Measurements from ENCODE around the gene EBF3.

The EBF3 gene

DNA sequence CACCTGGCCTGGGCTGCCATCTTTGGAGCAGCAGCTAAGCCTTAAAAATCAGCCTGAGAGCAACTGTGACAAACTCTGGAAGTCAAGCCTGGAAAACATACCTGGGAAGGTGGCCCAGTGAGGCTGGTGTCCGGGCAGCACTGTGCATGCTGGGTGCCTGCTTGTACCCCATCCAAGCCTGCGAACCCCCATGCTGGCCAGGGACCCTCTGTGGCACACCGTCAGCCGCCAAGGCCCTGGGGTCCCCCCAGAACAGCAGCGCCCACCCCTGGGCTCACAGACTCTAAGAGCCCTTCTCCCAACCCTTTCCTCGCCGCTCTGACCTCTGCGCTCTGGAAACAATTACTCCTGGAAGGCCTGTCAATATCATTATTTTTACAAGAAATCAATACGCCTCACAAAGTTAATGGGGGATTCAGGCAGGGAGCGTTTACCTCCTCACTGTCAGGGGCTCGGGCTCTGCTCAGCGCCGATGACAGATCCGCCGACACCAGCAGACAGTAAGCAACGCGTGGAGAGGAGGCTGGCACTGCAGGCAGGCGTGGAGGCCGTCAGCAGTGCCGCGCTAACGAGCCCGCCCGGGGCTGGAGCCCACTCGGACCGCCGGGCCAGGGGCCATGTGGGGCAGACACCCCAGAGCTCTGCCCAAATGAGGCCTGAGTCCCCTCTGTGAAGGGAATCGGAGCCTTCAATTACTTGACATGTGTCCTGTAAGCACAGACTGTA is 54.4 kb downstream of the EBF3 start:
- no peak for DNase-seq (ENCODE audit: low read depth)

DNA sequence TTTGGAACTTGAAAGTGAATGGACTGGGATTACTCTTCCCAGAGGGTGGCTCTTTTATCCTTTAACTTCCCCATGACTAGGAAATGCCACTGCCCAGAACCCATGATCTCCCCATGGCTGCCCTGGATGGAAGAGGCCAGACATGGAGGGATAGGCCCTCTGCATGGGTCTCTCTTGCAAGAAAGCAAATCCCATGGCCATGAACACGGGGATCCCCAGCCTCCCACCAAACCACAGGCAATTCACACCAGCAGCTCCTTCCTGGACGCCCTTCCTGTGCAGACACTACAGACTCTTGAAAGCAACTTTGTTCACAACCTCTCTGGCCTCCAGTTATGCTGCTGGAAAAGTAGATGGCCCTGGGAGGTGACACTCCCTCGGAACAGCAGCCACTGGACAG is 55.0 kb downstream of the EBF3 start:
- no peak for DNase-seq (ENCODE audit: low read depth)

- no peak for DNase-seq (ENCODE audit: low read depth)
Observed at GRCh38 chr10:129908406-129908805, 55.7 kb downstream of the EBF3 start.

DNA sequence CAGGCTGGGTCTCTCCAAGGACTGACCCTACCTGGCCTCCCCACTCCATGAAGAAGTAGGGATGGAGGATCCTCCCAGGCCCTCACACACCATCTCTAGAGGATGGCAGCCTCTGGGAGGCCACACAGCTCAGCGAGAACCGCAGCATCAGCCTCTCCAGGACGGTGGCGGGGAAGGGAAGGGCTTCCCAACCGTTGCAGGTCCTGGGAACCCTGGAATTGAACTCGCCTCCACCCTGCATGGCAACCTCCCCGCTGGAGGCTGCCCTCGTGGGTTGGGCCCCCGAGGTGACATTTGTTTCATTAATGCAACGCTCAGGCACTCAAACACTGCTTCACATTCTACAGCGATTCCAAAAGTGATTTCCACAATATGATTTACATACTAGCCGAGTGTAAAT is 58.5 kb downstream of the EBF3 start:
- DNase-seq (ENCODE audit: low read depth), result no peak

- no peak for DNase-seq (ENCODE audit: low read depth)
Observed at GRCh38 chr10:129904323-129904722, 59.8 kb downstream of the EBF3 start.

- no peak for DNase-seq (ENCODE audit: low read depth)
Observed at GRCh38 chr10:129901389-129902006, 62.6 kb downstream of the EBF3 start.

DNA sequence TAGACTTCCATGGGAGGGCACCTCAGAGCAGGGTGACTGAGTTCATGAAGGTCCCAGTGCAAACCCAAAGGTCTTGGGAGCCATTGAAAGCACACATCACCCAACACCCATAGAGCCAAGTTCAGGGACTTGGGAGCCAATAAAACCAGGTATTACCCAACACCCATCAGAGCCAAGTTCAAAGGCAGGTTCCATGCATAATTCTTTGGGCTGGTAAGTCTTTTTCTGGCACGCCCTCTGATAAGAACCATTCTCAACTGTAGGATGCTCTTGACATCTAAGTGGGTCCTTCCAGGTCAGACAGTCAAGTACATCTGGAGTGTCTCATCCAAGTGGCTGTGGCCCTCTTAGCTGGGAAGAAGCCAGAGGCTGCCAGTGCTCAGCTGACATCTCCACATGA is 63.2 kb downstream of the EBF3 start:
- no peak for DNase-seq (ENCODE audit: low read depth)

DNA sequence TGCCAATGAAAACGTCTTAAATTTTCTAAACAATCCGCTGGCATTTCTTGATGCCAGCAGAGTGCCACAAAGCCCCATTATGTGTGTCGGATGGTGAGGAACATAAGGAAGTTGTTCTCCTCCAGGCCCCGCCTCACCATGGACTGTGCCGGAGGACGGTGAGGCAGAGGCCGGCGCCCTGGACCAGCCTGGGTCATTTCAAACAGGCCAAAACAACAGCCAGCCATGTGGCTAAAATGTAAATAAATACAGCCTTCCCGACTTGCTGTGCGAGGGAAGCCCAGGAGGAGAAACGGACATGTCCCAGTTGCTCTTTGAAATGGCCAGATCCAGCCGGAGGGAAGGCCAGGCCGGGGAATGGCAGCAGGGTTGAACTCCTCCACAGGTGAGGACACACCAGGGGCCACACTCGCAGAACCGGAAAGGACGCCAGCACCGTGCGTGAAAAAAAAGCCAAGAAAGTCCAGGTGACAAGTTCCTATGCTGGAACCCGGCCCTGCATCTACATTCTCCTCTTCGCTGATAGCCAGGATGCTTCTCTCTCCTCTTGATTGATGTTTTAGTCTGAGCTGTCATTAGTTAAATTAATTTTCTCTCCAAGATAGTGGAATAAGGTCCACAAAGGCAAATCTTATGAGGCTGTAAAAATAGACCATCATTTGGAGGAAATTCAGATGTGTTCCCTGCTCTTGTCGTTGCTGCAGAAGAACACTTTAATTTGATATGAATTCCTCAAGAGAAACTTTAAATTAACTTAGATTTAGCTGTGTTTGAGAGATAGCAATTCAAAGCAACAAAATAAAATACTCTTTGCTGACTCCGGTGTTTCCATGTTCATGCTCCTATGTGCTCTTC is 64.6 kb downstream of the EBF3 start:
- no peak for DNase-seq (ENCODE audit: low read depth)

- DNase-seq (ENCODE audit: low read depth), result no peak
Observed at GRCh38 chr10:129898706-129899268, 65.3 kb downstream of the EBF3 start.

- no peak for DNase-seq (ENCODE audit: low read depth)
Observed at GRCh38 chr10:129897871-129898626, 66.0 kb downstream of the EBF3 start.

GRCh38 chr10:129896860-129897200 is 67.2 kb downstream of the EBF3 start:
- no peak for DNase-seq (ENCODE audit: low read depth)

- DNase-seq (ENCODE audit: low read depth), result no peak
Observed at GRCh38 chr10:129896136-129896859, 67.8 kb downstream of the EBF3 start.

DNA sequence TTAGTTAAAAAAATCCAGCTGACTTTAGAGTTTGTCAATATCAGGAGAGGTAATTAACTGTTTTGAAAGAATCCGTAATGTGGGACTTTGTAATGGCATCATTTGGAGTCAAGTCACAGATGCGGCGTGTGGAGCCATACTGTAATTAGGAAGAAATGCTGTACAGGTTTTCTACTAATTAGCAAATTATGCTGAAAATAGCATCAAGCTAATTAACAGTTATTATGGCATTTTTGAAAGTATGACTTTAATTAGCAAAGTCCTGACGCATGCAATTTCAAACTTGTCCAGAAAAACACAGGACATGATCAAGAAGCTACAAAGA is 68.3 kb downstream of the EBF3 start:
- DNase-seq (ENCODE audit: low read depth), result no peak

GRCh38 chr10:129894698-129895097 is 69.4 kb downstream of the EBF3 start:
- DNase-seq (ENCODE audit: low read depth), result no peak

DNA sequence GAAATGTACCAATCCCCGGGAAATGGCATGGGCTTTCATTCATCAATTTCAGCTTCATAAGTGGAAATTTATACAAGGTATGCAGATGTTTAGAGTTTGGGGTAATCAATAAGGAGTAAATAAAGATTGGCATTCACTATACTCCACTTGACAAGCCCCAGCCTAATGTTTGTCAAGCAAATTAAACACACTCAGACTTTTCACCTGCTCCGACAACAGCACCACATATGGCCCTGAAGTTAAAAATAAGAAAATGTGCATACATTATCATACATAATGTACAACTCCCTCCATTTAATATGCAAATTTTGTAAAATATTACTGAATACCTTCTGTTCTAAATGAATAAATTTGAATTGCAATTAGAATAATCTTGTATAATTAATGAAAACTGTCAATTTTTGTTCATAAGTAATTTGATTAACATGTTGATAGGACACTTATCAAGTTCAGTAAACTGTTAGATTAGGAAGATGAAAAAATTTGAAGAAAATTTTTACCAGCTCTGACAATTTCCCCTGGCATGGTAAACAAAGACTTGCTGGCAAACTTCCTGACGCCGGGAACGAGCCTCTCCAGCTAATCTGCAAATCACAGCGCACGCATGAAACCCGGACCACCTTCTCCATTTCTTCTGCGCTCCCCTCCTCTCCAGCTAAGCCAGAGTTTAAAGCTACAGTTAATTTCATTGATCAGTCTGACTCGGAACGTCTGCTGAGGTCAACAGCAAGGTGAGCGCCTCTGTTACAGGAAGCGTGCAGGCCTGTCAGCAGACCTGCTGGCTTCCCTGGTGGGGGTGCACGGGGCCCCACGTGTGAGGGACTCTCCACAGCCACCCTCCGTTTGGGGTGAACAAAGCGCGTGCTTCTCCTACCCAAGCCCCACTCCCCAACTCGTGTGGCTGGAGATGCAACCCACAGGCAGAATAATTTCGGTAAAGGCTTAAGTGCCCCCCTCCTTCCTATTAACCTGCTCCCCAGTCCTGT is 70.7 kb downstream of the EBF3 start:
- DNase-seq (ENCODE audit: low read depth), result no peak

- DNase-seq (ENCODE audit: low read depth), result no peak
Observed at GRCh38 chr10:129892548-129893052, 71.5 kb downstream of the EBF3 start.

DNA sequence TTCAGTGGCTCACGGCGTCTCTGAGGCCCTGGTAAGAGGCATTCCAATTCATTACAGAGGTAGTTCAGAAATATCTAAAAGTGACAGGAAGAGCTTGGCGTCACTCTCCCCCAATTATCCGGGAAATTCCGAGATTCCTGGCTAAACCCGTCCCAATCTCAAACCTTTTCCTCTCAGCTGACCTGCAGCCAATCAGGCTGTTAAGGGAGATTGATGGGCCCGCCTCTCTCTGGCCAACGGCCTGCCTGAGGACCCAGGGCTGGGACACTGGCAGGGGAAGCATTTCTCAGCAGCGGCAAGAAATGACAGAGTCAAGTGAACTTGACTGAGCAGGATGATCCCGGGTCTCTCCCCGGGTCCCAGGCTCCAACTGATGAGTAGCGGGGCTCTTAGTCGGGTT is 72.3 kb downstream of the EBF3 start:
- no peak for DNase-seq (ENCODE audit: low read depth)

- DNase-seq (ENCODE audit: low read depth), result no peak
Observed at GRCh38 chr10:129890170-129890569, 73.9 kb downstream of the EBF3 start.

GRCh38 chr10:129888784-129889616 is 75.1 kb downstream of the EBF3 start:
- no peak for DNase-seq (ENCODE audit: low read depth)
